Thymus (tissue), 11 donors: ENCODE measurements around the gene WSCD1. TPM values are rescaled to one million over a fixed set of nuclear protein-coding genes. Genes with fewer than 3 reads are reported as not detected.

Source experiments
- DNase-seq, 9 donors: peaks; one replicate each; pipeline ENCODE4 v3.0.0-alpha.2; 2013; ENCODE audit warnings: low spot score in 9 of 9, low read depth in 6 of 9, missing footprints in 1 of 9
- H3K27ac ChIP-seq, 2 donors: one replicate each; pipeline ENCODE4 v1.5.1; 2013; ENCODE audit warnings: control low read depth in 1 of 2, low read depth in 1 of 2, low read length in 1 of 2, mild to moderate bottlenecking in 1 of 2, moderate library complexity in 1 of 2
- H3K27me3 ChIP-seq, 2 donors: one replicate each; pipeline ENCODE4 v1.5.1; 2013; ENCODE audit warnings: low read length in 1 of 2; ENCODE audit not compliant: control insufficient read depth in 2 of 2, insufficient read depth in 1 of 2
- H3K36me3 ChIP-seq, 2 donors: one replicate each; pipeline ENCODE4 v1.5.1; 2013; ENCODE audit warnings: low read length in 1 of 2, mild to moderate bottlenecking in 1 of 2, moderate library complexity in 1 of 2; ENCODE audit not compliant: control insufficient read depth in 2 of 2, insufficient read depth in 2 of 2
- H3K4me1 ChIP-seq, 2 donors: one replicate each; pipeline ENCODE4 v1.5.1; 2013; ENCODE audit warnings: low read length in 2 of 2; ENCODE audit not compliant: control insufficient read depth in 2 of 2, insufficient read depth in 2 of 2
- H3K4me3 ChIP-seq, 2 donors: one replicate each; pipeline ENCODE4 v1.5.1; 2013; ENCODE audit warnings: low read length in 2 of 2, control low read depth in 1 of 2, mild to moderate bottlenecking in 1 of 2
- H3K9me3 ChIP-seq, 2 donors: one replicate each; pipeline ENCODE4 v1.5.1; 2013; ENCODE audit warnings: low read length in 1 of 2, mild to moderate bottlenecking in 1 of 2; ENCODE audit not compliant: control insufficient read depth in 2 of 2, insufficient read depth in 1 of 2
- WGBS: extraction: QIAGEN DNeasy Blood & Tissue Kit; methylation state at CpG from one replicate; pipeline ENCODE4 v1.1.7; 2013; 5-methylcytosine and 5-hydroxymethylcytosine counted together
- polyA plus RNA-seq: library from polyadenylated mRNA; stranded (reverse); fragments of 200-250 nt; gene quantifications from one replicate; pipeline ENCODE4 v1.2.3, GENCODE V29; 2013
- total RNA-seq: library from RNA; stranded (reverse); fragments of 120-200 nt; gene quantifications from one replicate; pipeline ENCODE4 v1.2.4, GENCODE V29; 2013
- donor health status: healthy.

Gene WSCD1
- total and polyA plus RNA-seq, 2 donors: 1.1 to 5.1 TPM

GRCh38 chr17:6172642-6173330 is 102.6 kb downstream of the WSCD1 start:
- Histone ChIP-seq H3K4me1 (no peaks in the 10 kb centered on the region), H3K9me3 (no peaks in the 10 kb centered on the region), H3K36me3 (no peaks in the 10 kb centered on the region), H3K4me3 (no peak overlapping the region), H3K27me3 (no peaks in the 10 kb centered on the region), H3K27ac (no peak overlapping the region)
- no peak for DNase-seq
- 91% methylated on average over 9 of the region's 9 CpGs for WGBS

DNA sequence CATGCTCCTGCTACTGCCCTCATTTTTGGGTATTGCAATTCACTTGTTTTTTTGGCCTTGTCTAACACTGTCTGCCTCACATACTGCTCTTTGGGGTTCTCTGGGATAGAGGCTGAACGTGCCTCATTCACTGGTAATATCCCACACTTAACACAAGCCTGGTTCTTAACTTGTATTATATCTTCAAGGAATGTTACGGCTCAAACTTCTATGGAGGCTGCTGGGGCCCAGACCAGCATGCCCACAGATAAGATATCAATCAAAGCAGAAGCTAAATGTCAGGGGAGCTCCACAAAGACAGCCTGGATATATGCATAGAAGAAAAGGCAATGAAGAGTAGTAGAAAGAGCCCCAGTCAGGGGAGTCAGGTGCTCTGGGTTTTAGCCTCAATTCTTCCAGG is 103.5 kb downstream of the WSCD1 start:
- Histone ChIP-seq H3K9me3 (no peaks in the 10 kb centered on the region), H3K27ac (no peak overlapping the region), H3K27me3 (no peaks in the 10 kb centered on the region), H3K4me3 (no peak overlapping the region), H3K4me1 (no peaks in the 10 kb centered on the region), H3K36me3 (no peaks in the 10 kb centered on the region)
- WGBS: 97% methylated on average over 2 of the region's 2 CpGs
- no peak for DNase-seq
